ENCODE results near the gene KLB.

DNA sequence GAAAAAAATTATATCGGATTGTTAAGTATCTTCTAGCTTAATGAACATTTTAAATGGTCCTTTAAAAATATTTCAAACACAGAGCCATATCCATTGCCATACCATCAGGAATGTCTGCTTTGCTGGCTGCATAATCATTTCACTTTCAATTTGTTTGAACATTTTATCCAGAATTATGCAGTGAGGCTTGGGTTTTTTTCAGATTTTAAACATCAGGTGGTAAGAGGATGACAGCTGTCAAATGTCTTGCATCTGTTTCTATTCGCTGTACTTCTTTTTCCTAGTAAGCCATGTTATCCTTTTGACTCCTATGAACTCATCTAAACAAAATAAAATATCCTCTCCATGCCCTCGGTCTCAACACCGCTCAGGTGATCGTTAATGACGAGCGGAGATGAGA is 41.4 kb upstream of the KLB start:
- TF ChIP-seq GATA3 (IDR thresholded peaks at IDR 0.05; ENCODE audit: low read depth, low read length) (no peak), GATA2 (IDR thresholded peaks at IDR 0.05; ENCODE audit: low read depth, low read length) (no peak)
